Upper lobe of left lung (tissue), 4 donors: ENCODE results near the gene CHST11.

Experiments used
- CTCF ChIP-seq, 6 experiments: fragments of 450-650 bp in 4 of 6; fragments of 200-600 bp in 2 of 6; sonication (generic) in 2 of 6; IDR thresholded peaks; one replicate each; pipeline ENCODE4 v1.5.1; 2016 to 2019; ENCODE audit warnings: antibody characterized with exemption in 6 of 6
- POLR2AphosphoS5 ChIP-seq, 2 donors: sonication (generic); formaldehyde crosslinking; IDR thresholded peaks; one replicate each; pipeline ENCODE4 v1.5.1; 2017; ENCODE audit warnings: antibody characterized with exemption in 2 of 2

GRCh38 chr12:104620837-104621531 lies 164.2 kb downstream of the CHST11 start:
- TF ChIP-seq POLR2AphosphoS5 (IDR thresholded peaks at IDR 0.05) (no peak), CTCF (IDR thresholded peaks at IDR 0.05) (no peak)
